GM21825 (cell line): ENCODE data around the gene PLPPR3.
"Not testable (repeated sequence)": the region's sequence is repeated elsewhere in the genome, so short reads cannot be mapped to it uniquely, and the experiment has no call there.

Experiments
- ATAC-seq: cut with Tn5 transposase; IDR thresholded peaks from one replicate; pipeline ENCODE4 v1.9.1; 2021; ENCODE audit warnings: mild to moderate bottlenecking, moderate library complexity; ENCODE audit not compliant: unreplicated experiment

PLPPR3 gene

GRCh38 chr19:853614-854220, 32.0 kb upstream of the PLPPR3 start:
- ATAC-seq: not testable (repeated sequence)

- no peak for ATAC-seq
Measured at GRCh38 chr19:853014-853585, 31.3 kb upstream of the PLPPR3 start.

- no peak for ATAC-seq
Measured at GRCh38 chr19:852136-853013, 30.6 kb upstream of the PLPPR3 start, which contains the start of gene ELANE. TSS of gene ELANE (plus strand) at chr19:852303. CDS start at chr19:852329, 26 bp downstream.

GRCh38 chr19:850979-851335, 29.2 kb upstream of the PLPPR3 start:
- ATAC-seq: no peak

- no peak for ATAC-seq
Measured at GRCh38 chr19:850221-850978, 28.6 kb upstream of the PLPPR3 start.

- not testable (repeated sequence) for ATAC-seq
Measured at GRCh38 chr19:849195-849594, 27.4 kb upstream of the PLPPR3 start.

- no peak for ATAC-seq
Measured at GRCh38 chr19:848386-848921, 26.7 kb upstream of the PLPPR3 start.

GRCh38 chr19:845707-846521, 24.2 kb upstream of the PLPPR3 start:
- no peak for ATAC-seq

- ATAC-seq: no peak
Measured at GRCh38 chr19:844546-844971, 22.8 kb upstream of the PLPPR3 start.

- ATAC-seq: no peak
Measured at GRCh38 chr19:843836-844545, 22.2 kb upstream of the PLPPR3 start.

- ATAC-seq: no peak
Measured at GRCh38 chr19:843180-843835, 21.6 kb upstream of the PLPPR3 start.

GRCh38 chr19:842802-843179, 21.0 kb upstream of the PLPPR3 start:
- not testable (repeated sequence) for ATAC-seq

- no peak for ATAC-seq
Measured at GRCh38 chr19:840519-841206, 18.9 kb upstream of the PLPPR3 start, which contains the start of gene PRTN3. TSS of gene PRTN3 (plus strand) at chr19:840999. CDS start at chr19:841009, 10 bp downstream.

- ATAC-seq: no peak
Measured at GRCh38 chr19:835210-835810, 13.6 kb upstream of the PLPPR3 start.

- ATAC-seq: no peak
Measured at GRCh38 chr19:834216-834615, 12.5 kb upstream of the PLPPR3 start.

GRCh38 chr19:831407-832369, 9.9 kb upstream of the PLPPR3 start:
- no peak for ATAC-seq
